Measurements from ENCODE around the gene GMDS.

Gene GMDS

DNA sequence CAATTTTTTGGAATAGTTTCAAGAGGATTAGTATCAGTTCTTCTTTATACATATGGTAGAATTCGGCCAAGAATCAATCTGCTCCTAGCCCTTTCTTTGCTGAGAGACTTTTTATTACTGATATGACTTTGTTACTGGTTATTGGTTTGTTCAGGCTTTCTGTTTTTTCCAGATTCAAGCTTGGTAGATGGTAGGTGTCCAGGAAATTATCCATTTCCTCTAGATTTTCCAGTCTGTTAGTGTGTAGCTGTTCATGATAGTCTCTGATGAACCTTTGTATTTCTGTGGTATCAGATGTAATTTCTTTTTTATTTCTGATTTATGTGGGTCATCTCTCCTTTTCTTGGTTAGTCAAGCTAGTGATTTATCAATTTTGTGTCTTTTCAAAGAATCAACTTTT, 167.6 kb downstream of the GMDS start:
- no peak overlapping the region for H3K4me3 ChIP-seq (ENCODE audit: low read depth, low read length)
- no peak for DNase-seq (ENCODE audit: low read depth, low spot score)
- in situ Hi-C loops (cut with HindIII; ENCODE audit: low sequenced_read_pairs) = no loop called here
- TF ChIP-seq, protein P1, sequence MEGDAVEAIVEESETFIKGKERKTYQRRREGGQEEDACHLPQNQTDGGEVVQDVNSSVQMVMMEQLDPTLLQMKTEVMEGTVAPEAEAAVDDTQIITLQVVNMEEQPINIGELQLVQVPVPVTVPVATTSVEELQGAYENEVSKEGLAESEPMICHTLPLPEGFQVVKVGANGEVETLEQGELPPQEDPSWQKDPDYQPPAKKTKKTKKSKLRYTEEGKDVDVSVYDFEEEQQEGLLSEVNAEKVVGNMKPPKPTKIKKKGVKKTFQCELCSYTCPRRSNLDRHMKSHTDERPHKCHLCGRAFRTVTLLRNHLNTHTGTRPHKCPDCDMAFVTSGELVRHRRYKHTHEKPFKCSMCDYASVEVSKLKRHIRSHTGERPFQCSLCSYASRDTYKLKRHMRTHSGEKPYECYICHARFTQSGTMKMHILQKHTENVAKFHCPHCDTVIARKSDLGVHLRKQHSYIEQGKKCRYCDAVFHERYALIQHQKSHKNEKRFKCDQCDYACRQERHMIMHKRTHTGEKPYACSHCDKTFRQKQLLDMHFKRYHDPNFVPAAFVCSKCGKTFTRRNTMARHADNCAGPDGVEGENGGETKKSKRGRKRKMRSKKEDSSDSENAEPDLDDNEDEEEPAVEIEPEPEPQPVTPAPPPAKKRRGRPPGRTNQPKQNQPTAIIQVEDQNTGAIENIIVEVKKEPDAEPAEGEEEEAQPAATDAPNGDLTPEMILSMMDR (IDR thresholded peaks at IDR 0.05; ENCODE audit: low read depth, low read length) = no peak

DNA sequence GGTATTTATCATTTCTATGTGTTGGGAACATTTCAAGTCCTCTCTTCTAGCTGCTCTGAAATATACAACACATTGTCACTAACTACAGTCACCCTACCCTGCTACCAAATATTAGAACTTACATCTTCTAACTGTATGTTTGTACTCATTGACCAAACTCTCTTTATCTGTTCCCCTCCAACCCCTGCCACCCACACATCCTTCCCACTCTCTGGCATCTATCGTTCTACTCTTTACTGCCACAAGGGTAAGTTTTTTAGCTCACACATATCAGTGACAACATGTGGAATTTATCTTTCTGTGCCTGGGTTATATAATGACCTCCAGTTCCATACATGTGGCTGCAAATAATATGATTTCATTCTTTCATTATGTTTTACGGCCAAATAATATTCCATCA, 171.9 kb downstream of the GMDS start:
- no peak for DNase-seq (ENCODE audit: low read depth, low spot score)
- in situ Hi-C loops (cut with HindIII; ENCODE audit: low sequenced_read_pairs) = no loop called here
- no peak overlapping the region for H3K4me3 ChIP-seq (ENCODE audit: low read depth, low read length)
- TF ChIP-seq, protein P1 (IDR thresholded peaks at IDR 0.05; ENCODE audit: low read depth, low read length) = no peak

DNA sequence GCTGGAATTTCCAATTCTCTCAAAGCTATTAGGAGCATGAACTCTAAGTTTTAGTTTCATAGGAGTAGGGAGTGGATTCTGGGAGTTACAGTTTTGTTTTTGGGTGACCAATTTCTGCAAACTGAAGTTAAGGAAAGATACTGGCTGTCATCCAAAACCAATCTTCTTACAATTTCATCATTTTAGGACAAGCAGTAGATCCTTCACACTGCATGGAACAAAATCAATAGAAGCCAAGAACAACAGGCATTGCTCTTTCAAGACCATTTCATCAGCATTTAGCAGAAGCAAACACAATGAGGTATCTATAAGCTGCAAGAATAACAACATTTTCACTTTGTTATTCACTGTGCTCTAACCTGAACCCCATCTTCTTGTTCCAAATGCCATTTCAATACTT, 173.0 kb downstream of the GMDS start:
- peak; percentile 87 for DNase-seq (ENCODE audit: low read depth, low spot score)
- in situ Hi-C loops (cut with HindIII; ENCODE audit: low sequenced_read_pairs) = no loop called here
- H3K4me3 ChIP-seq (ENCODE audit: low read depth, low read length) = no peak overlapping the region
- TF ChIP-seq, protein P1 (IDR thresholded peaks at IDR 0.05; ENCODE audit: low read depth, low read length) = no peak

DNA sequence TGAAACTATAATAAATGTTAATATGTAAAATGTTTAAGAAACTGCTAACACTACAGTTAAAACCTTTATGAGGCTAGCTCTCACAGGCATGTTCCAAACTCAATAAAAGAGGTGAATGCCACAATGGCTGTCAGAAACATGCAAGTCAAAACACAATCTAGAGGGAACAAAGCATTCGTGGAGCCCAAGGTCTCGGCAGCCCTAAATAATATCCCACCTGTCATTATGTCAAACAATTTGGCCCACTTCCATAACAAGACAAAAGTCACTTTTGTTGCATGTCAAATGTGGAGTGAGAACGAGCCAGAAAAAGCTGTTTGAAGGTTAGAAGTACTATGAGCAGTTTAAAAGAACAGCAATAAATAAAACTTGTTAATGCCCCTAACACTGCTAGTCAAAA, 181.9 kb downstream of the GMDS start:
- H3K4me3 ChIP-seq (ENCODE audit: low read depth, low read length) = no peak overlapping the region
- DNase-seq (ENCODE audit: low read depth, low spot score) = no peak
- TF ChIP-seq, protein P1 (IDR thresholded peaks at IDR 0.05; ENCODE audit: low read depth, low read length) = no peak
- in situ Hi-C loops (cut with HindIII; ENCODE audit: low sequenced_read_pairs) = no loop called here

DNA sequence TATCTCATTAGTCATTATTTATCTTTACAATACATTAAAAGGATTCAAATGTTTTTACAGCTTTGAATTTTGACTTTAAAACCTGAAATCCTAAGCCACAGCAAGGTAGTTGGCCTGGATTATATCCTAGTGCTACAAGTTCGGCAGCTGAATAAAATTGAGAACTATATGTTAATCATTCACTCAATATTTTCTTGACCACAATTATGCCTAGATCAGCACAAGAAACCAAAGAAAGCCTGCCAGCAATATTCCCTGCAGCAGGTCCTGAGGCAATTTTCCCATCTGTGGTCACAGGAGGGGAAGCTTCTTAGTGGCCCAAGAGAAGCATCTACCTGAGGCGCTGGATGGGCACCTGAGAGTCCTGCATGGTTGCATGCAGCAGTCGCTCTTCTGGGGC, 183.5 kb downstream of the GMDS start:
- no peak overlapping the region for H3K4me3 ChIP-seq (ENCODE audit: low read depth, low read length)
- in situ Hi-C loops (cut with HindIII; ENCODE audit: low sequenced_read_pairs) = no loop called here
- peak; percentile 64 for DNase-seq (ENCODE audit: low read depth, low spot score)
- TF ChIP-seq, protein P1 (IDR thresholded peaks at IDR 0.05; ENCODE audit: low read depth, low read length) = no peak

DNA sequence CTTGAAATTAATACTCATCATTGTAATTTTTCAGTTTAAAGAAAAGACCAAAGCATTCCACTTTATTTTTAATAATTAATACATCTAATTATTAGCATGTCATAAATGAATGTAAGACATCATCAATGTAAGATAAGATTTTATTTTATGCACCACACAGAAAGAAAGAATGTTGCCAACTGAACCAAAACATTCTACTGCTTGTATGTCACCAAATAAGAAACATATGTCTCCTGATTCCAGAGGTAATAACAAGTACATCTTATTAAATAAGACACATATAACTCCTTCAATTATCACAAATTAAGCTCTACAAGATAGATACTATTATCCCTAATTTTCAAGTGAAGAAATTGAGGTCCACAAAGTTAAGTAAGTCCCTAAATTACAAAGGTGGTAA, 189.5 kb downstream of the GMDS start:
- no peak for DNase-seq (ENCODE audit: low read depth, low spot score)
- TF ChIP-seq, protein P1 (IDR thresholded peaks at IDR 0.05; ENCODE audit: low read depth, low read length) = no peak
- in situ Hi-C loops (cut with HindIII; ENCODE audit: low sequenced_read_pairs) = no loop called here
- no peak overlapping the region for H3K4me3 ChIP-seq (ENCODE audit: low read depth, low read length)

DNA sequence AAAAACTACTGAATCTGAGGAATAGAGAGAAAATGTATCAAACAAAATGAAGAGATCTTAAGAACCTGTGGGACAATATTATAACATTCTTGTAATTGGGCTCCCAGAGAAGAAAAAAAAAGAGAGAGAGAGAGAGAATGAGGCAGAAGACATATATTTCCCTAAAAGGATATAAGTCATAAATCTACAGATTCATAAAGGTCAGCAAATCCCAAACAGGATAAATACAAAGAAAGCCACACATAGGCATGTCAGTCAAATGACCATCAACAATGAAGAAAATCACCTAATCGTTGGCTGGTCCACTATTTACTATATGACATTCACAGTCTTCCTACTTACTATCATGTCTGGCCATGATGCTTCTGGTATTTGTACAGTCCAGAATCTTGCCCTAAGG, 190.3 kb downstream of the GMDS start:
- DNase-seq (ENCODE audit: low read depth, low spot score) = no peak
- TF ChIP-seq, protein P1 (IDR thresholded peaks at IDR 0.05; ENCODE audit: low read depth, low read length) = no peak
- in situ Hi-C loops (cut with HindIII; ENCODE audit: low sequenced_read_pairs) = no loop called here
- no peak overlapping the region for H3K4me3 ChIP-seq (ENCODE audit: low read depth, low read length)
